Cardiac septum (tissue), 1 donor: Measurements from ENCODE around the gene CLEC4E. TPM values are rescaled to one million over a fixed set of nuclear protein-coding genes. Genes with fewer than 3 reads are reported as not detected.
"Not testable (repeated sequence)": the region's sequence is repeated elsewhere in the genome, so short reads cannot be mapped to it uniquely, and the experiment has no call there.

ENCODE experiments used
- DNase-seq: peaks from one replicate; pipeline ENCODE4 v3.0.0-alpha.2; 2020; ENCODE audit warnings: low spot score
- intact Hi-C: fragments of 100-400 bp; cut with DNase I; formaldehyde crosslinking; loops from one replicate; pipeline ENCODE4 v1.14.0; 2022
- long read RNA-seq: library from polyadenylated mRNA; unstranded; transcript quantifications from one replicate; pipeline ENCODE4 v2.0.0, GENCODE V29; 2021
- total RNA-seq: library from RNA; stranded (reverse); fragmentation: NEBNext Ultra II Directional; extraction: Animal tissue kit (Norgen Biotek cat#: 25700); gene quantifications from one replicate; pipeline ENCODE4 v1.2.1, GENCODE V29; 2021
- donor health status: DM: no; HTN: no; CAD: no.

The CLEC4E gene
- not detected for total RNA-seq
- long read RNA-seq = 0 reads

GRCh38 chr12:8540831-8541230, at the start of gene CLEC4E:
Gene CLEC4E (minus strand): TSS chr12:8540905. CDS start chr12:8540797, 108 bp downstream.
- DNase-seq, intact Hi-C loops: not testable (repeated sequence)

DNA sequence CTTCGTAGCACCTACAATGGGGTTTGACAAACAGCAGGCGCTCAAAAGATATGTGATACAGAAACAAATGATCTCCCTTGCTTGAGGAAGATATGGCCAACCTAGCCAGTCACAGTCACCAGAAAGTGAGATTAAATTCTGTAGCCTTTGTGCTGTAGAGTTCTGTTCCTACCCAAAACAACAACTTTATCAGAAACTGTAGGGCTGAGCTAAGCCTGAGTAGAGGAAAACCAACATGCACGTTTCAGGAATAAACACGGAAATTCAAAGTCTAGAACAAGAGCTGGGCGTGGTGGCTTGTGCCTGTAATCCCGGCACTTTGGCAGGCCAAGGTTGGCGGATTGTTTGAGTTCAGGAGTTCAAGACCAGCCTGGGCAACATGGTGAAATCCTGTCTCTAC, 49.0 kb upstream of the CLEC4E start:
- intact Hi-C loops = no loop called here
- no peak for DNase-seq

- DNase-seq, intact Hi-C loops: not testable (repeated sequence)
Observed at GRCh38 chr12:8584478-8584877, 43.8 kb upstream of the CLEC4E start.

- no peak for DNase-seq
- intact Hi-C loops = no loop called here
Observed at GRCh38 chr12:8584004-8584403, 43.3 kb upstream of the CLEC4E start.

GRCh38 chr12:8581098-8581784, 40.5 kb upstream of the CLEC4E start:
- DNase-seq = no peak
- intact Hi-C loops = no loop called here

- no peak for DNase-seq
- intact Hi-C loops = no loop called here
Observed at GRCh38 chr12:8577879-8578278, 37.2 kb upstream of the CLEC4E start.

DNA sequence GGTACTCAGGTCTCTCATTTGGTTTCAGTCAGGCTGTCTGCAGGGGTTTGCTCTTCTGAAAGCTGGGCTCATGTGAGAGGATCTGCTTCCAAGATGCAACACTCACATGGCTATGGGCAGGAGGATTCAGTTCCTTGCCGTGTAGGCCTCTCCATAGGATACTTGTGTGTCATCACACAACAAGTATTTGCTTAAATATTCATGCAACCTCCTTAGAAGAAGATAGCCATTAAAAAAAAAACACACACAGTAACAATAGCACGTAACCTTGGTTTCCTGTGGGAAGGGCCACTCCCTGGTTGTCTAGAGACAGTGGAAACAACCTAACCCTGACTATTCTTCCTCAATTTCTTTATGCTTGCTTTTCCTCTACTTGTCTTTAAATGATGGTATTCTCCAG, 31.8 kb upstream of the CLEC4E start:
- no peak for DNase-seq
- intact Hi-C loops = no loop called here

GRCh38 chr12:8566525-8566924, 25.8 kb upstream of the CLEC4E start:
- intact Hi-C loops = no loop called here
- no peak for DNase-seq

- intact Hi-C loops, DNase-seq: not testable (repeated sequence)
Observed at GRCh38 chr12:8566052-8566451, 25.3 kb upstream of the CLEC4E start.

DNA sequence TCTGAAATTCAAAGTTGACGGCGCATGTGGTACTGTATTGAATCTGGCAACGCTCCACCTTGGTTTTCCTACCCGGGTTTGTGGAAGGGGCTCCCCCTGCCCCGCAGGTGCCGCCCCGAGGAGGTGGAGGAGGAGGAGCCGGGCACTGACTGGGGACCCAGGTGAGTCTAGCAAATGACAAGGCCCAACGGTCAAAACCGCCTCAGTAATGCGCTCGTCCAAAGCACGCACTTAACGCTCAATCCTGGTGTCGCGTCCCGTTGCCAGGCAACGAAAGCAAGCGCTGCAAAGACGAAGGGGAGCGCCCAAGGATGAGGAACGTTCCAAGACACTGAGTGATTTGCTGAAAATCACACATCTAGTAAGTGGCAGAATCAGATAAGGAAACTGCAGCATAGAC, 24.0 kb upstream of the CLEC4E start:
- no peak for DNase-seq
- intact Hi-C loops = no loop called here

DNA sequence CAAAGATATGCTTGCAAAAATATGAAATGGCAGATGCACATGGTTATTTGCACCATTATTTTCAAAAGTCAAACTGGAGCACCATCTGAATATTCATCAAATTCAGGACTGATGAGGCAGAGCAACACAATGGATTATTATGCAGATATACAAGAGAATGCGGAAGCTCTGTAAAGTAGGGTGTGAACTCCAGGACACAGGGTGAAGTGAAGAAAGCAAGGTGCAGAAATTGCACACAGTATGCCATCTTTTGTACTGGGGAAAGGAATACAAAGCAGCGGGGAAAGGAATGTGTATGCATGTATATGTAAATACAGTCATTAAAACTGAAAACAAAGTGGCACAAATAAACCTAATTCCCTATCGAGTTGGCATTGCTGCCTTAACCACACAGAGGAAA, 22.7 kb upstream of the CLEC4E start:
- DNase-seq = no peak
- intact Hi-C loops = no loop called here

DNA sequence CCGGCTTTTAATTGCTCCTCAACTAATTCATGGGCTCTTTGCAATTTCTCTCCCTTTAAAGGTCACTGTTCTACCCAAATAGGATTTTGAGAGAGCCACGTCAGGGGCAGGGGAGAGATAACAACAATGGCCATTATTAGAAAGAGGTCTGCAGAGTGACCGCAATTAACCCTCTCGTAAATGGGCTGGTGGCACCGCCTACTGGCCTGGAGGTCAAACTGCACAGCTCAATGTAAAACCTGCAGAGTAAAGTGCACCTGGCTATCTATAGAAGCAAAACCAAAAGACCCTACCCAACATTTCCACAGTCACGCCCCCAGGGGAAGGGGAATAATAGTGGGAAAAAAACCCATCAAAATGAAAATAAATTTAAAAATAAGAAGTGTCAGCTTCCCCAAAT, 21.6 kb upstream of the CLEC4E start:
- intact Hi-C loops = no loop called here
- DNase-seq = no peak

DNA sequence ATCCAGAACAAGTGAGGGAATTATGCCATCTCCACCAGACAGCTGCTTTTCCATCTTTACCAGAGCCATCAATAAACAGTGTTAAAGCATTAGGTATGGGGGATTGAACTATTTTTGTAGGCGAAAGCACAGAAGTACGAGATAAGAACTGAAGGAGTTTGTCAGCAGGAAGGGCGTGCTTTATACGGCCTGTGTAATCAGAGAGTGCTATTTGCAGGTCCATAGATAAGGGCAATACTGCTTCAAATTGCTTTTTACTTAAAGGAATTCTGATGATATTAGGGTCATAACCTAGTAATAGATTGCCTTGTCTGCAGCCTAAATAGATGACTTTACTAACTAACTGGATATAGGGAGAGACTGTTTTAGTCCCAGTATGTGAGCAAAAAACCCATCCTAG, 20.3 kb upstream of the CLEC4E start:
- no peak for DNase-seq
- intact Hi-C loops = no loop called here

DNA sequence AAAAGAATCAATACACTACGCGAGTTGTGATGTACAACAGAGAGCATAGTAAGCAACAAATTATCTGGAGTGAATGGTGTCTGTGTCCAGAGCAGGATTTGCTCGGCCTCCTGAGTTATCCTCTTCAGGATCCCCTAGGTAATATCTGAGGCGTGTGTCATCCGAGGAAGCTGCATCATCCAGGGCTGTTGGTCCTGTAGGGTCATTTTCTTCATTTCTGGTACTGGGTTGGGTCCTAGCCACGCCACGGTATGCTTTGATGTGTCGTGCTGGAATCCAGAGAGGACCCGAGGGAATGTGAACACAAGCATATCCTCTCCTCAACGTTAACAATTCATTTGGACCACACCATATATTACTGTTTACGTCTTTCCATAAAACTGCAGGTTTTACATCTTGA, 19.0 kb upstream of the CLEC4E start:
- intact Hi-C loops = no loop called here
- DNase-seq = no peak

DNA sequence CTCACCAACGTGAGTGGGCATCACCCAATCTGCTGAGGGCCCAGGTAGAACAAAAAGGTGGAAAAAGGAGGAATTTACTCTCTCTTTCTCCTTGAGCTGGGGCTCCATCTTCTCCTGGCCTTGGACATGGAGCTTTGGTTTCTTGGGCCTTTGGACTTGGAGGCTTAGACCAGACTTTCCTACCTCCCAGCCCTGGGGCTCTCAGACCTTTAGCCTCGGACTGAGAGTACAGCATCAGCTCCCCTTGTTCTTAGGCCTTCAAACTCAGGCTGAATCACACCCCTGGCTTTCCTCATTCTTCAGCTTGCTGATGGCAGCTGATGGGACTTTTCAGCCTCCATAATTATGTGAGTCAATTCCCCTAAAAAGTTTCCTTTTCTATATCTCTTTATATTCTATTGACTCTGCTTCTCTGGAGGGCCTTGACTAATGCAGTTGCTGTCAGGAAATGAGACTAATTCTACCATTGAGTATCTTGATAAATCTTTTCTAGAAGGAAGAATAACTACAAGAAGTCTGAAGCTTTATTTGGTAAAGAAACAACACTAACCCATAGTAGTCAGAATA, 15.9 kb upstream of the CLEC4E start:
- no peak for DNase-seq
- intact Hi-C loops = no loop called here

DNA sequence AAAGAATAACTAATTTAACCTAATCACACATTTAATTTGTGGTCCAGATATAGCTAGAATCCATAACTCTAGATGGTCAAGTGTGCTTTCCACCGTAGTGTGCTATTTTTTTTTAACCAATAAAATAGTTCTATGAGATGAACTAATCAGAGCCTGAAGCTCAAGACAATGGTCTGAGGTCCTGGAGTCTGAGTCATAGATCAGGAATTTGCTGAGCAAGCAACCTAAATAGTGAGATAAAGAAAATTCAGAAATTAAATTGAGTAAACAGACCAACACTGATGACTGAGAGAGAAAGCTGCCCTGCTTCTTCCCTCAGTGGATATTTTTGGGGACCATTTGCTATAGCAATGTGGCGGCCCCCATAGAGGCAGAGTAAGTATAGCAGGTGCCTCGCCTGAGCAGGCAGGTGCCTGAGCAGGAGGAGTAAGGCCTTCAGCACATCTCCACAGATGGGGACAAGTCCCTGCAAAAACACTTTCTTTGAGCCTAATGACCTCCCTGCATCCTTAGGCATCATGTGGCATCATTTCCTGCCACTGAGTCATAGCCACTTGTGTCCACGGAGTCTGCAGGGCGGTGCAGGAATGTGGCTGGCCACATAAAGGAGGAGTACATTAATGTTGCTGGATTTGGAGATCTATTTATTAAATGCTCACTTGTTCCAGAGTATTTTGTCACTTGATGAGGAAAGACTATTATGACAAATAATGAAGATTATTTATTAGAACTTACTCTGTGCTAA, 13.9 kb upstream of the CLEC4E start:
- intact Hi-C loops = no loop called here

DNA sequence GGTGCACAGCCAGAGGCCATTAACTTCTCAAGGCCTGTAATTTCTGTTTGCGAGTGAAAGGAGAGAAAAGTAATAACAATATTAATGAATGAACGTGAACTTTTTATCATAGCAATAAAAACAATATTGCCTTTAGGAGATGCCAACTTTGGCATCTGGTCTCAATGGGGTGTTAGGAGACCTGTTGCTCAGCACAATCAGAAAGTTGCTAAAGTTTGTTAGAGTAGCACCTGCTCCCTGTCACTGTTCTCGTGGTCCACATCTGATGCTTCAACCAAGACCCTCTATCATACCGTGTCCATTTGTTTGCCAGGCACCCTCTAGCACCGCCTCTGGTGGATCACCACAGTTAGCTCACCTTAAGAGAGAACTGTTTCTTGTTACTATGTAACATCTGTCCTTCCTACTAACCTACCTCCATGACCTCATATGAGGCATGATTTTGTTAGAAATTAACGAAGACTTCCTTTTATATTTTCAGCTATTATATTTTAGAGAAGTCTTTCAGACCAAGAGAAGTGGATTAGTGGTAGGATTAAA, 12.5 kb upstream of the CLEC4E start:
- intact Hi-C loops = no loop called here
- no peak for DNase-seq

More for the DNA sequence above, 13.9 kb upstream of the CLEC4E start:
- no peak for DNase-seq

- intact Hi-C loops = no loop called here
Observed at GRCh38 chr12:8549381-8549780, 8.7 kb upstream of the CLEC4E start.

GRCh38 chr12:8548192-8548591, 7.5 kb upstream of the CLEC4E start:
- intact Hi-C loops = no loop called here
- no peak for DNase-seq

More at GRCh38 chr12:8549381-8549780, 8.7 kb upstream of the CLEC4E start:
- DNase-seq = no peak

DNA sequence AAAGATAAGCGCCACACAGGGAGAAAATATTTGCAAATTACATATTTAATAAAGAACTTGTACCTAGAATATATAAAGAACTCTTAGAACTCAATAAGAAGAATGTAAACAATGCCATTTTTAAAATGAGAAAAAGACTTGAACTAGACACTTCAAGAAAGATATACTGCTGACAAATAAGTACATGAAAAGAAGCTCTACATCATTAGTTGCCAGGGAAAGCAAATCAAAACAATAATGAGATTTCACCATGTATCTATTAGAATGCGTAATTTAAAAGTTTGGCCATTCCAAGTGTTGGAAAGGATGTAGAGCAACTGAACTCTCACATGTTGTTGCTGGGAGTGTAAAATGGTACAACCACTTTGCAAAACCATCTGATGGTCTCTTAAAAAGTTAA, 6.9 kb upstream of the CLEC4E start:
- intact Hi-C loops = no loop called here
- no peak for DNase-seq

- no peak for DNase-seq
- intact Hi-C loops = no loop called here
Observed at GRCh38 chr12:8546591-8546990, 5.9 kb upstream of the CLEC4E start.
